ENCODE data around the gene C1D.

DNA sequence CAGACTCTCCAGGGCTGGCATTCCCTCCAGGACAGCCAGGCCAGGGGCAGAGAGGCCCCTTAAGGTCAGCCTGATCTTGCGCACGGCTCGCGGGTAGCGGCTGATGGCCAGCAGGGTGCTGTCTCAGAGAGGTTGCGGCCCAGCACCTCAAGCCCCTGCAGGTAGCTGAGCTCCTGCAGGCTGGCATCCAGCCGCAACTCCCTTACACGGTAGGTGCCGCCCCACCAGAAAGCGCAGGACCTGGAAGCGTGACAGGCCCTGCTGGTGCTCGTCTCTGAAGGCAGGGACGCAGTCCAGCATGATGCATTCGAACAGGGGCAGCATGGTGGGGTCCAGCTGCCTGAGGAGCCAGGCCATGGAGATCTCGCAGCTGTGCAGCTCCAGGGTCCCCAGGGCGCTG is 38.9 kb downstream of the C1D start:
- TF ChIP-seq, protein P1, sequence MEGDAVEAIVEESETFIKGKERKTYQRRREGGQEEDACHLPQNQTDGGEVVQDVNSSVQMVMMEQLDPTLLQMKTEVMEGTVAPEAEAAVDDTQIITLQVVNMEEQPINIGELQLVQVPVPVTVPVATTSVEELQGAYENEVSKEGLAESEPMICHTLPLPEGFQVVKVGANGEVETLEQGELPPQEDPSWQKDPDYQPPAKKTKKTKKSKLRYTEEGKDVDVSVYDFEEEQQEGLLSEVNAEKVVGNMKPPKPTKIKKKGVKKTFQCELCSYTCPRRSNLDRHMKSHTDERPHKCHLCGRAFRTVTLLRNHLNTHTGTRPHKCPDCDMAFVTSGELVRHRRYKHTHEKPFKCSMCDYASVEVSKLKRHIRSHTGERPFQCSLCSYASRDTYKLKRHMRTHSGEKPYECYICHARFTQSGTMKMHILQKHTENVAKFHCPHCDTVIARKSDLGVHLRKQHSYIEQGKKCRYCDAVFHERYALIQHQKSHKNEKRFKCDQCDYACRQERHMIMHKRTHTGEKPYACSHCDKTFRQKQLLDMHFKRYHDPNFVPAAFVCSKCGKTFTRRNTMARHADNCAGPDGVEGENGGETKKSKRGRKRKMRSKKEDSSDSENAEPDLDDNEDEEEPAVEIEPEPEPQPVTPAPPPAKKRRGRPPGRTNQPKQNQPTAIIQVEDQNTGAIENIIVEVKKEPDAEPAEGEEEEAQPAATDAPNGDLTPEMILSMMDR (IDR thresholded peaks at IDR 0.05), result no peak
- no peak for TF ChIP-seq POLR2A (IDR thresholded peaks at IDR 0.05)
